COLO829 (cell line): ENCODE results near the gene POLD1.
A peak's percentile ranks its signal among the peaks of the same experiment; 100 is the strongest.
"Not testable (repeated sequence)": the region's sequence is repeated elsewhere in the genome, so short reads cannot be mapped to it uniquely, and the experiment has no call there.

Experiments used
- DNase-seq: peaks from one replicate; pipeline ENCODE4 v3.0.0; 2012; ENCODE audit warnings: low spot score

Gene POLD1

DNA sequence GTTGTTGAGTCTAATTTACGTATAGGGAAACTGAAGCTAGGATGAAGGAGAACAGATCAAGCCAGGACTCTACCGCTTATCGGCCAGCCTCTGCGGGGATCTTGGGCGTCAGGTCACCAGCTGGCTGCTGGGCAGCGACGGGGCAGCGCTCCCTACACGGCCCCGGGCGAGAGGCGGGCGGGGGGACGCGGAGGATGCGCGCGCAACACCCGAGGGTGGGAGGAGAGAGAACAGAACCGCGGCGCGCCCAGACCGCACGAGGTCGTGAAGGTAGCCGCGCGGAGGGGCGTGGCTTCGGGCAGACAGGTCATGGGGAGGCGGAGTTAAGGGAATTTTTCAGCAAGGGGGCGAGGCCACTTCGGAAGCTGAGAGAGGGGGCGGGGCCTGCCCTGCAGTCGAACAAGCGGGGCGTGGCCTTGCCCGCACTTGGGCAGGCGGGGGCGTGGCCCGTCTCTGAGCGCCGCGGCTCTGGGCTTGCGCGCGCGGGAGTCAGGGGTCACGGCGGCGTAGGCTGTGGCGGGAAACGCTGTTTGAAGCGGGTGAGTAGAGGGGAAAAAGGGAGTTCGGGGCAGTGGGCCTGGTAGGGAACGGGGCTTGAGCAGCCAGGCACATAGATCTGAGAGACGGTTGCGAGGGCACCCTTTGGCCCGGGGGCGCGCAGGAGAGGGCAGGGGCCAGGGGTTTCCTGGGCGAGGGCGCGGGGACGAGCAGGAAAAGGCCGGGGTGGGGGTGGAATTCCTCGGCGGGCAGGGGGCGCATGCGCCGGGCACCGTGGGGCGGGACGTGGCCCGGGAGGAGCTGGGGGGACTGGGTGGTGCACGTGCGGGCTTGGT lies at the start of gene POLD1:
Gene POLD1 (plus strand): TSS at position 496 of the 833 bp plus-strand sequence. CDS start 14,505 bp downstream, outside the sequence.
- peak; percentile 100 for DNase-seq

- no peak for DNase-seq
These were observed 49.3 kb upstream of the POLD1 start for GRCh38 chr19:50334741-50335421.

DNA sequence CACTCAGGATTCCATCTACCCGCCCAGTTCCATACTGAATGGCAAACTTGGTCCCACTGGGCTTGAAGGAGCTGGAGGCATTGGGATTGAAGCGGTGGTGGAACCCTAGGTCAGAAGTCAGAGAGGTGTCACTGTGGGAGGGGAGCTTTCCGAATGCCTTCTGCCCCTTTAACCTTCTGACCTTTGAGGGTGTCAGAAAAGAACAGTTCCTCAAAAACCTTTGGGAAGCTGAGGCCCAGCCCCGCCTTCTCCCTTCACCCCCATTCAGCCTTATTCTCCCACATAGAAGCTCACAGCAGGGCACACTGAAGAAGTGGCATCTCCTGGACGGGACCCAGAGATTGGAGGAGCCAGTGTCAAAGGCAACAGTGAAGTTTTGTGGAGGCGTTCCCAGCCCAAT lies 47.1 kb upstream of the POLD1 start:
- not testable (repeated sequence) for DNase-seq

- DNase-seq, result no peak
These were observed 43.8 kb upstream of the POLD1 start for GRCh38 chr19:50340331-50340730.

DNA sequence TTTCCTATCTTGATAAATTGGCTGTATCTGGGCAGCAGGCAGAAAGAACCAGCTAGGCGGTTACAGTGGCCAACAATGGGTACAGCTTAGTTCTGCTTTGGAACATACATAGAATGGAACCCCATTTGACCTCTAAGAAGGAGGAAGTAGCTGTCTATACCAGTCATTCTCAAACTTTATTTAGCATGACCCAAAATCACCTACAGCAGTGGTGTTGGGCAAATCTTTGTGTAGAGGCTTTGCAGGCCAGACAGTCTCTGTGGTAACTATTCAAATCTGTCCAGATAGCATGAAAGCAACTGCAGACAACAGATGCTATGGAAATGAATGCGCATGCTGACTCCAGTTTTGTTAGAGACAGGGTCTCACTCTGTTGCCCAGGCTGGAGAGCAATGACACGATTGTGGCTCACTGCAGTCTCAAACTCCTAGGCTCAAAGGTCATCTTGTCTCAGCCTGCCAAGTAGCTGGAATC lies 43.0 kb upstream of the POLD1 start:
- DNase-seq, result no peak

GRCh38 chr19:50344661-50345318 lies 39.4 kb upstream of the POLD1 start:
- DNase-seq, result no peak

DNA sequence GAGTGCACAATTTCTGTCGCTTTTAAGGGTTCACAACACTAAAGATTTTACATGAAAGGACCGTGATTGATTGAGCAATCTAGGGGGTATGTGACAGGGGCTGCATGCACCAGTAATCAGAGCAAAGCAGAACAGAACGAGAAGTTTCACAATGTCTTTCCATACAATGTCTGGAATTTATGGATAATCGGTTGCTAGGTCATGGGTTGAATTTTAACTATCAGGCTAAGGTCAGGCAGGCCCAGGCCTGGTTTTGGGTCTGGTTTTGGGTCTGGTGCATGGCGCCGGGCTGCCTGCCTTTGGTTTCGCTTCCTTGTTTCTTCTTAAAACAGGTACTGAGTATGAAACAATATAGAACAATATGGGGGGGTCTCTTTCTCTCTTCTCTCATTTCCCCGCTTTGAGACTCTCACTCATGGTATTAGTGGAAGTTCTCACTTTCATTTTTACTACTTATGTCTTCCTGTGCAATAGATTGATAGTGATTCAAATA lies 37.0 kb upstream of the POLD1 start:
- not testable (repeated sequence) for DNase-seq

DNA sequence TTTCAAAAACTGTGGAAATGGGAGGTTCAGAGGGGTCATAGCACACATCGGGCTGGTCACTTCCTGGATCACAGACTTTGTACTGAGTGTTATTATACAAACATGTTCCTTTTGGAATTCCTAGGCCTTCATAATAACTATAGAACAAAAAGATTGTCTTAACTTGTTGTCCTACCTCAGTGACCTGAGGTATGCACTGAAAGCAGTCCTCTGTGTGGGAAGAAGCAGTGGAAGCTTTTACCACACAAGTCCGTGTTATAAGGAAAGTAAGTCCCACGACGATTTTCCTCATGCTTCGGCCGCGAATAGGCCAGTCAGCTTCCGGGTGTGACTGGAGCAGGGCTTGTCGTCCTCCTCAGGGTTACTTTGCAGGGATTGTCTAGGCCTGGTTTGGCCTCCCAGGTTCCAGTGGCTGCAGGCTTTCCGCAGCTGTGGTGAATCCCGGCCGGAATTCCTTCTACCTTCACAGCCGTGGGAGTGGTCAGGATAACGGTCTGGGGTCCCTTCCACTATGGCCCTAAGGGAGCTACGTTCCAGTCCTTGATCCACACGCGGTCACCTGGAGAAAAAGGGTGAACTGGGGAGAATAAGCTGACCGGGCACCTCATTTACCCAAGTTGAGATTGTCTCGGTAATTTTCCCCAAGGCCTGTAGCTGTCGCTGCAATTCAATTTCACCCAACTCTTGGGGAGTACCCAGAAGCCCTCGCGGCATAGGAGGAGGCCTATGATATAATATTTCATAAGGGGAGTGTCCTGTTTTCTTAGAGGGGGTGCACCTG lies 34.7 kb upstream of the POLD1 start:
- no peak for DNase-seq

DNA sequence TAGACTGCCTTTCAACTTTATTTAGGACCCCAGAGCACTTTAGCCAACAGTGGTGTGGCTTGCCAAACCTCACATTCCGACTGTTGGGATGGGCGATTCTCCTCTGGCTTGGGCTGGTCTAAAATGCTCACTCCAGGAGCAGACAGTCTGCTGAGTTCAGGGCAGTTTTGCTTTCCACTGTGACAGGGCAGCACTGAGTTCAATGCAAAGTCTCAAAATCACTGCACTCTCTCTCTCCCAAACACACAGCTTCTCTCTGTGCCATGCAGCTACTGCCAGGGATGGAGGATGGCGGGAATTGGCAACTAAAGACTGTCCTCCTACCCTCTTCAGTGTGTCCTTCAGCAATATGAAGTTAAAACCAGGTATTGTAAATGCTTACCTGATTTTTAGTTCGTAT lies 31.9 kb upstream of the POLD1 start:
- DNase-seq, result no peak

DNA sequence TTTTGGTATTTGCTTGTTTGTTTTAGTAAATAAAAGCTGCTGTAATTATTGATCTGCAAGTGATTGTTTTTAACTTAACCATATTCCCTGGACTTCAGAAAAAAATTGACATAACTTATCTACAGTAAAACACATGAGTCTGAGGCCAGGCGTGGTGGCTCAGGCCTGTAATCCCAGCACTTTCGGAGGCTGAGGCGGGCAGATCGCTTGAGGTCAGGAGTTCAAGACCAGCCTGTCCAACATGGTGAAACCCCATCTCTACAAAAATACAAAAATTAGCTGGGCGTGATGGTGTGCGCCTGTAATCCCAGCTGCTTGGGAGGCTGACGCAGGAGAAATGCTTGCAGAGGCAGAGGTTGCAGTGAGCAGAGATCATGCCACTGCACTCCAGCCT lies 30.7 kb upstream of the POLD1 start:
- not testable (repeated sequence) for DNase-seq

DNA sequence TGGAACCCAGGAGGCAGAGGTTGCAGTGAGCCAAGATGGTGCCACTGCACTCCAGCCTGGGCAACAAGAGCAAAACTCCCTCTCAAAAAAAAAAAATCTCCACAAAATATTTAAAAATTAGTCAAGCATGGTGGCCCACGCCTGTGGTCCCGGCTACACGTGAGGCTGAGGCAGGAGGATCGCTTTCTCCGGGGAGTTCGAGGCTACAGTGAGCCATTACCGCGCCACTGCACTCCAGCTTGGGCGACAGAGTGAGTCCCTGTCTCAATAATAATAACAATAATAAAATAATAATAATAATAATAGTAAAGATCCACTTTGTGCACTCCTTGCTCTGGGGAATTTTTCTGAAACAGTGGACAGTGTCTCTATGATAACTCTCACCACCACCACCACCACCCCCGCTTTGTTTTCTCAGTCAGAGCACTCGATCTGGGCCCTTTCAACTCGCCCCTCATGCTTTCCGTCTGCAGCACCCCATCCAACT lies 27.4 kb upstream of the POLD1 start:
- no peak for DNase-seq

- peak; percentile 49 for DNase-seq
These were observed 26.7 kb upstream of the POLD1 start for GRCh38 chr19:50357178-50358100.

- peak; percentile 97 for DNase-seq
These were observed 25.4 kb upstream of the POLD1 start for GRCh38 chr19:50358483-50359327.

GRCh38 chr19:50359328-50359818 lies 24.8 kb upstream of the POLD1 start:
- DNase-seq, result no peak

DNA sequence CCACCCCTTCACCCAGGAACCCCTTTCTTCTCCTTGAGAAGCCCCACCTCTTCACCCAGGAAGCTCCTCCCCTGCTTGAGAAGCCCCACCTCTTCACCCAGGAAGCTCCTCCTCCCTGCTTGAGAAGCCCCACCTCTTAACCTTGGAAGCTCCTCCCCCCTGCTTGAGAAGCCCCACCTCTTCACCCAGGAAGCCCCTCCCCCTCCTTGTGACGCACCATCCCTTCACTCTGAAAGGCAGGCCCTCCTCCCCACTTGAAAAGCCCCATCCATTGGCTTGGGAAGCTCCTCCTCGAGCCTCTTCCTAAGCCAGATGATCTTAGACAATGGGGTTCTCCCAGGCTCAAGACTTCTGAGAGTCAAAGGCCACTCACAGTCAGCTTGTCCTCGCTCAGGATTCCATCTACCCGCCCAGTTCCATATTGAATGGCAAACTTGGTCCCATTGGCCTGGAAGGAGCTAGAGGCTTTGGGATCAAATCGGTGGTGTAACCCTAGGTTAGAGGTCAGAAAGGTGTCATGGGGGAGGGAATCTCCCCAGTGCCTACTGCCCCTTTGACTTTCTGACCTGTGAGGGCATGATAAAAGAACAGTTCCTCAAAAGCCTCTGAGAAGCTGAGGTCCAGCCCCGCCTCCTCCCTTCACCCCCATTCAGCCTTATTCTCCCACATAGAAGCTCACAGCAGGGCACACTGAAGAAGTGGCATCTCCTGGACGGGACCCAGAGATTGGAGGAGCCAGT lies 22.7 kb upstream of the POLD1 start:
- DNase-seq, result peak; percentile 23

- no peak for DNase-seq
These were observed 22.1 kb upstream of the POLD1 start for GRCh38 chr19:50362030-50362412.

- no peak for DNase-seq
These were observed 21.3 kb upstream of the POLD1 start for GRCh38 chr19:50362656-50363424.
